ENCODE measurements around the gene LIN54. TPM values are rescaled to one million over a fixed set of nuclear protein-coding genes. Genes with fewer than 3 reads are reported as not detected.

LIN54 gene
- total and polyA plus RNA-seq, 9 of the 15 experiments (the other 6 are each of a cell fraction or from before 2014, with no cell fraction given) = 2.2 to 22.5 (median 15.8) TPM

GRCh38 chr4:82898322-82899243 lies 112.0 kb downstream of the LIN54 start (continued):
- TF ChIP-seq SMARCE1 (IDR thresholded peaks at IDR 0.05) (peak; percentile 60), ZNF431 (CRISPR knock-in tag; IDR thresholded peaks at IDR 0.05) (no peak), CSDE1 (IDR thresholded peaks at IDR 0.05) (no peak), TEAD4 (IDR thresholded peaks at IDR 0.05; ENCODE audit: low read length) (peak; percentile 35; the same call in 1 of the 2 replicates), TEAD4 (CRISPR knock-in tag; IDR thresholded peaks at IDR 0.05; ENCODE audit: borderline replicate concordance) (no peak), BRF1 (IDR thresholded peaks at IDR 0.05; ENCODE audit: borderline replicate concordance, extremely low read depth, insufficient read length) (no peak), MEF2D (tag; conservative IDR thresholded peaks at IDR 0.05; ENCODE audit: low read depth) (no peak), RERE (CRISPR knock-in tag; IDR thresholded peaks at IDR 0.05; ENCODE audit: borderline replicate concordance) (no peak), DDX20 (tag; IDR thresholded peaks at IDR 0.05; ENCODE audit: low read depth) (no peak), BRF2 (IDR thresholded peaks at IDR 0.05; ENCODE audit: borderline replicate concordance, insufficient read depth, insufficient read length) (no peak), FOS (IDR thresholded peaks at IDR 0.05; ENCODE audit: extremely low read depth, insufficient read length) (peak; percentile 18), E2F3 (CRISPR knock-in tag; IDR thresholded peaks at IDR 0.05) (no peak), ARID3A (IDR thresholded peaks at IDR 0.05; ENCODE audit: borderline replicate concordance, low read depth, low read length) (peak; percentile 79; the same call in 1 of the 2 replicates), KDM5B (IDR thresholded peaks at IDR 0.05; ENCODE audit: insufficient replicate concordance, low read depth, low read length) (peak; percentile 46)
